IPS-18c (cell line): ENCODE measurements around the gene SYNJ2.

Source experiments
- H3K4me3 ChIP-seq: 2 replicates; pipeline ENCODE4 v1.7.0; 2013; ENCODE audit warnings: low read depth, mild to moderate bottlenecking, low read length, moderate library complexity; ENCODE audit not compliant: insufficient read depth
- H3K9me3 ChIP-seq: one replicate; pipeline ENCODE4 v1.6.1; 2013; ENCODE audit warnings: mild to moderate bottlenecking, low read length, moderate library complexity; ENCODE audit not compliant: control insufficient read depth, insufficient read depth

Gene SYNJ2

DNA sequence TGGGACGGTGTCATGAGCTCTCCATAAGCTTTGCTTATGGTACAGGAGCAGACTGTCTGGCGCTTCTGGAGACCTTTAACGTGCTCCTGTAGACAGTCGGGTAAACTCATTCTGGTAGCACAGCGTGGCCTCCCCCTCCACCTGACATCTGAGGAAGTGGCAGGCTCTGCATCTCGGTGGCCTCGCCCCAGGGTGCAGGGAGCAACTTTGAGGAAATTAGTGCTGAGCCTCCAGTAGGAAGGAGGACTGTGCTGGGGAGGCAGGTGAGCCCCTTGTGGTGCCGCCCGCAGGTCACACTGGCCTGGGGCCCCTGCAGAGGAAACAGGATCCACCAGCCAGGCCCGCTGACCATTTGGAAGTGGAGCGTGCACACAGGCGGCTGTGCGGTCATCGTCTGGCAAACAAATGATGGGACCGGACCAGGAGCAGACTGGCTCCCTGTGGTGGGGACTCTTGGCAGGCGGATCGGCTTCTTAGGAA is 57.9 kb downstream of the SYNJ2 start:
- no peak overlapping the region for H3K4me3 ChIP-seq

GRCh38 chr6:158040051-158040803 is 58.6 kb downstream of the SYNJ2 start:
- H3K9me3 ChIP-seq, result no peaks in the 10 kb centered on the region
- H3K4me3 ChIP-seq, result no peak overlapping the region

More for the DNA sequence above, 57.9 kb downstream of the SYNJ2 start:
- H3K9me3 ChIP-seq, result no peaks in the 10 kb centered on the region

GRCh38 chr6:158040804-158041347 is 59.2 kb downstream of the SYNJ2 start:
- H3K4me3 ChIP-seq, result no peak overlapping the region

GRCh38 chr6:158041370-158041769 is 59.7 kb downstream of the SYNJ2 start:
- Histone ChIP-seq H3K9me3 (no peaks in the 10 kb centered on the region), H3K4me3 (no peak overlapping the region)

More at GRCh38 chr6:158040804-158041347, 59.2 kb downstream of the SYNJ2 start:
- no peaks in the 10 kb centered on the region for H3K9me3 ChIP-seq

DNA sequence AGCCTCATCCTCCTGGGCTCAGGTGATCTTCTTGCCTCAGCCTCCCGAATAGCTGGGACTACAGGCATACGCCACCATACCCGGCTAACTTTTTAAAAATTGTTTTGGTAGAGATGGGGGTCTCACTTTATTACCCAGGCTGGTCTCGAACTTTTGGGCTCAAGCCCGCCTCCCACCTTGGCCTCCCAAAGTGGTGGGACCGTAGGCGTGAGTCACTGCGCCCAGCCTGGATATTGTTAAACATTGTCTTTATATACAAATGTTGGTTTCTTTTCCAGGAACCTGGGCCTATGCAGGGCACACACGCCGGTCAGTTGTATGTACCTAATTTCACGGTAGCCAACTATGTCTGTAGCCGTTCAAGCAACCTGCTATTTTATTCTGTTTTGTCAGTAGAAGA is 60.1 kb downstream of the SYNJ2 start:
- Histone ChIP-seq H3K4me3 (no peak overlapping the region), H3K9me3 (no peaks in the 10 kb centered on the region)

- Histone ChIP-seq H3K9me3 (no peaks in the 10 kb centered on the region), H3K4me3 (no peak overlapping the region)
Observed at GRCh38 chr6:158042245-158042798, 60.7 kb downstream of the SYNJ2 start.

DNA sequence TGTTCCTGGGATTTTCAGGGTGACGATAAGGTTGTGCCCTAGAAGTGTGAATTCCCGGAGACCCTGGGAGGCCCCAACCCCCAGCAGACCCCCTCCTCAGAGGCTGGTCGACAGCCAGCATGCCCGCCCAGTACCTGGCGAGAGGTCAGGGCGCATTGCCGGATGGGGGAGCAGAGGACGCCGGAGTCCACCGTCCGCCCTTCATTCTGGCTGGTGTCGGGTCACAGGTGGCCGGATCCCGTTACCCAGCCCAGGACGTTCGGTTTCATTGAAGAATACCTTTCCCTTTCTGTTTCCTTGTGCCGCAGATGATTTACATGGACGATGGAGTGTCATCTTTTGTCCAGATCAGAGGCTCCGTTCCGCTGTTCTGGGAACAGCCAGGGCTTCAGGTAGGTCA is 61.3 kb downstream of the SYNJ2 start:
- no peak overlapping the region for H3K4me3 ChIP-seq
- no peaks in the 10 kb centered on the region for H3K9me3 ChIP-seq

DNA sequence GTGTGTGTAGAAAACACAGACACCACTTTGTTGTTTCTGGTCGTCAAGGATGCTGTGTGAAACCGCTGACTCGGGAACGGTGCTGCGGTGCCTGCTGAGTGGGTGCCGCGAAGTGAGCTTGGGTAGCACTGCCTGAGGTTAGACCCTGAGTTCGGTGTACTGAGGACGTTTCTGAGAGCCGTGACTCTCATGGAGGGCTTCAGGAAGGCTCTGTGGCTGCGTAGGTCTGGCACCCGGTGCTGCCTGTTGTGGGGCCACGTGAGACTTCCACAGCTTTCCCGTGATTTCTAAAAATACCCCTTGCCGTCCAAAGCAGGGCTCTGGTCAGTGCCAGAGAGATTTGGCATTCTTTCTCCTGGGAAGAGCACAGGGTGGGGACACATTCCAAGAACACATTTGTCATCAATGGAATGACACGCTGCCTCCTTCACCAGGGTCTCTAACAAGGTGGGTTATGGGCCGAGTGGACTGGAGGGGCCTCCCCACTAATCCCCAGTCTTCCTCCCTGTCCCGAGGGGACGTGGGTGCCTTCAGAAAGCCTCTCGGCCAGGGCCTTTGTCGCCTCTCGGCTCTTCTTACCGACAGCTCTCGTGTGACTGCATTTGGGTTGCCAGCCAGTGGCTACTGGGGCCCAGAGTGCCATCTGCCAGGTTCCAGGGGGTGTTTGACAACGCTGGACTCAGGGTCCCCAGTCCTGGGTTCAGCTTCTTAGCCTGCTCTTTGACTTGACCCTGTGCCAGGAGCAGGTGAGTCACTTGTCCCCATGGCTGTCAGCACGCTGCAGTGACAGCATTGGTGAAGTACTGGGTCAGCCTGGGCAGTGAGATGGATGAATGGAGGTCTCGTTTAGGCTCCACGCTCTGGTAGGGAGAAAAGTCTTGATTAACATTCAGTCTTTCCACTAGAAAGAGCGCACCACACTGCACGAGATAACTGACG is 62.2 kb downstream of the SYNJ2 start:
- Histone ChIP-seq H3K4me3 (no peak overlapping the region), H3K9me3 (no peaks in the 10 kb centered on the region)

DNA sequence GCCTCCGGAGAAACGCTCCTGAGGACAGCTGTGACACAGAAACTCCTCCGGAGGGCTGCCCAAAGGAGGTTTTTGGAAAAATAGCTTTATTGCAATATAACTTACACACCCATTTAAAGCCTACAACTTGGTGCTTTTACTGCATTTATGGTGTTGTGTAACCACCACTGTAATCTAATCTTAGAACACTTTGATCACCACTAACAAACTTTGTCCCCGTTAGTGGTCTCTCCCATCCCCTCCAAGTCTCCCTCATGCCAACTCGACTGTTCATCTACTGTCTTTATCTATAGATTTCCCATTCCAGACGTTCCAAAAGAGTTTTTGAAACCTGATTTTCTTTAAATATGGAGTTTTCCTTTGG is 62.8 kb downstream of the SYNJ2 start:
- no peak overlapping the region for H3K4me3 ChIP-seq
- H3K9me3 ChIP-seq, result no peaks in the 10 kb centered on the region

- no peak overlapping the region for H3K4me3 ChIP-seq
- H3K9me3 ChIP-seq, result no peaks in the 10 kb centered on the region
Observed at GRCh38 chr6:158046201-158047126, 64.8 kb downstream of the SYNJ2 start.

DNA sequence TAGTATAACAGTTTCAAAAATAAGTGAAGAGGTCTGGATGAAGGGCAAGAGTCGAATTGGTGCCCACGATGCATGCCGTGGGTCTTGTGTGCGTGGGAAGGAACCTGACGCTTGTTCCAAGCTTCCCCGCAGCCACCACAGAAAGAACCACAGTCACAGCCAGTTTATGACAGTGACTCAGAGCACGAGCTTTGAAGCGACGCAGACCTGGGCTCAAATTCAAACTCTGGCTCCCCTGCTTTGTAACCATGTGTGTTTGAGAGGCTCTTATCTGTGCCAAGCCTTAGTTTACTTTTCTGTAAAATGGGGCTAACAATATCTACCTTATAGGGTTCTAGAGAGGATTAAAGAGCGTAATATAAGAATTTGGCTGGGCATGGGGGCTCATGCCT is 65.5 kb downstream of the SYNJ2 start:
- Histone ChIP-seq H3K4me3 (no peak overlapping the region), H3K9me3 (no peaks in the 10 kb centered on the region)

DNA sequence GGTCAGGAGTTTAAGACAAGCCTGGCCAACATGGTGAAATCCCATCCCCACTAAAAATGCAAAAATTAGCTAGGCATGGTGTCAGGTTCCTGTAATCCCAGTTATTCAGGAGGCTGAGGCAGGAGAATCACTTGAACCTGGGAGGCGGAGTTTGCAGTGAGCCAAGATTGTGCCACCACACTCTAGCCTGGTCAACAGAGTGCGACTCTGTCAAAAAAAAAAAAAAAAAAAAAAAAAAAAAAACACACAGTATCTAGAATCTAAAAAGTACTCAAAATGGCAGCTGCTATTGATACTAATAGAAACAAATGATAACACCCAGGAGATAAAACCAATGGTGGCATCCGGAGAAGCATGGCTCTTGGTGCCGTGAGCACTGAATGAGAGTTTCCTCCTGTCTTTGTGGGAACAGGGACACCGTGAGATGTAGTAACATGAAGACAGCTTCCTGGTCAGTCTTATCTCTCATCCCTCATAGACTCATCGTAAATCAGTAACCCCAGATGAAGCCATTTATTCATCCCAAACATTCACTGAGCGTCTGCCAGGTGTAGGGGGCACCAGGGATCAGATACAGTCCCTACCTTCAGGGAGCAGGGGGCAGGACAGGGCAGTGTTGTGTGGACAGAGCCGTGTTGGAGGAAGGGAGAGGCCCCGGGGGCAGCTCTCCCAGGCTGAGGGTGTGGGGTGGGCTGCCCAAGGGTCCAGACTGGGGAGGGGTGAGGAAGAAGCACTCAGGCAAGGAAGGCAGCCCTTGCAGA is 66.1 kb downstream of the SYNJ2 start:
- no peaks in the 10 kb centered on the region for H3K9me3 ChIP-seq
- H3K4me3 ChIP-seq, result no peak overlapping the region

DNA sequence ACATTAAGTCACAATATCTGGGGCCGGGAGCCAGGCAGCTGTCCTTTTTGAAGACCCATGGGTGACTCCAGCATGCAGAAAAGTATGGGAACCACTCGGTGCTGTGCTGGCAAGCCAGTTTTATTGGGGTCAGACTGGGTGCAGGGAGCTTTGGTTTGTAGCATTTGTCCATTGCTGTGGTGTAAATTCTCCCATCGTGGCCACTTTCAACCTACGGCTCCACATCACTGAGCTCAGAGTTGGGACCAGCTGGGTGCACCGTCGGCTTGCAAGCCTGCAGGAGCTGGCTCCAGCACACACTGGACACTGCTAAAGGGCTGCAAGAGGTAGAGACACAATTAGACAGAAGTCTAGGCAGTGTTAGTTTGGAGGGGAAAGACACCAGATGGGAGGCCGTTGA is 66.9 kb downstream of the SYNJ2 start:
- Histone ChIP-seq H3K9me3 (no peaks in the 10 kb centered on the region), H3K4me3 (no peak overlapping the region)

DNA sequence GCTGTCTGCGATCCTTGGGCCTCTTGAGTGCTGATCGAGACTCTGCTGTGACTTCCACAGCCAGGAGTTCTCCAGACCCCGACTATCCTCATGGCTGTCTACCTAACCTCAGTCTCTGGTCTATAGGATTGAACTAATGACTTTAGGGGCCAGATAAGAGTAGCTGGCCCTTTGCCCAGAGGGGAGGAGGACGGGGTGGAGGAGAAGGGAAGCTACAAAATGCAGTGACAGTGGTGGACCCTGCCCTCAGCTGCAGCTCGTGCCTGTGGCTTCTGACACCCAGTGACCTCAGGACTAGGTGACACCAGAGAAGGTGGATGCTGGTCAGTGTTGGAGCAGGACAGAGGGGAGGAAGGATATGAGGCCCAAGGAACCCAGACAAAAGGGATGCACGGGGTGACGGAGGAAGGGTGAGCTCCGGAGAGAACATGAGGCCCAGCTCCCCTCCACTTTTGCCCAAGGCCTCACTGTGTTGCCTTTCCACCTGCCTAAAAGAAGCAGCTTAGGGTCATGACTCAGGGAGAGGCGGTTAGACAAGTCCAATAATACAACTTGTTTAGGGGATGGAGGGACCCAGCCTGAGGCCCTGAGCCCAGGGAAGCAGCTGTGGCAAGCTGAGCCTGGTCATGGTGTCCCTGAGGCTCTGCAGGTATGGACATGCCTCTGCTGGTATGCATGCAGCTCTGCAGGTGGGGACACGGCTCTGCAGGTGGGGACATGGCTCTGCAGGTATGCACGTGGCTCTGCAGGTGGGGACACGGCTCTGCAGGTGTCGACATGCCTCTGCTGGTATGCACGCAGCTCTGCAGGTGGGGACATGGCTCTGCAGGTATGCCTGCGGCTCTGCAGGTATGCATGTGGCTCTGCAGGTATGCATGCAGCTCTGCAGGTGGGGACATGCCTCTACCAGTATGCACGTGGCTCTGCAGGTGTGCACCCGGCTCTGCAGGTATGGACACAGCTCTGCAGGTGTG is 67.7 kb downstream of the SYNJ2 start:
- Histone ChIP-seq H3K4me3 (no peak overlapping the region), H3K9me3 (no peaks in the 10 kb centered on the region)

DNA sequence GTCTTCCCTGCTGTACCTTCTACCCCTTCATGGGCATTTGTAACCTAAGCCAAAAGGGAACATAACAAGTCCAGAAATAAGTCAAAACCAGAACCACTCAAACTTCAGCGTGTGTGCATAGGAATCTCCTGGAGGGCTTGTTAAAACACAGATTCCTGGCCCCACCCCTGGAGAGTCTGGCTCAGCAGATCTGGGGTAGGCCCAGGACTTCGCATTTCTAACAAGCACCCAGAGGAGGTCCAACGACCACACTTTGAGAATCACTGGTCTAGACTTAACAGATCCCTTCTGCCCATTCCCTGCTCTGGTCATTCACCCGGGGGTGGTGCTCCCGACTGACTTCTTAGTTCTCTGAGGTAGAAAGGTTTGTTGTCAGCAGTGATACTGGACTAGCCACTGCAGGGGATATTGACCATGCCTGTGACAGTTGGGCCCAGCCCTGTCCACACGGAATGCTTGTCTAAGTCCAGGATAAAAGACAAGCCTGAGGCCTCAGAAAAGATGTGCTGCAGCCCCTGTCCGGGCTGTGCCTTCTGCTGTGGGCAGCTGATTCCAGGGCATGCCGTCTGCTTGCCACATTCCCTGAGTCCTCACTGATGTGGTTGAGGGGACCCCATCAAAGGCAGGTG is 68.6 kb downstream of the SYNJ2 start:
- H3K9me3 ChIP-seq, result no peaks in the 10 kb centered on the region
- H3K4me3 ChIP-seq, result no peak overlapping the region
